Measurements from ENCODE around the gene INPP5F.
A peak's percentile ranks its signal among the peaks of the same experiment; 100 is the strongest.
"Not testable (repeated sequence)": the region's sequence is repeated elsewhere in the genome, so short reads cannot be mapped to it uniquely, and the experiment has no call there.

INPP5F gene

GRCh38 chr10:119705434-119705831 lies 20.4 kb upstream of the INPP5F start:
- no peaks in the 10 kb centered on the region for H3K27me3 ChIP-seq (ENCODE audit: control insufficient read depth, insufficient read depth, low read length)
- TF ChIP-seq CTCF (IDR thresholded peaks at IDR 0.05) = no peak
- H2AFZ ChIP-seq = no peak overlapping the region
- no peaks in the 10 kb centered on the region for H3K36me3 ChIP-seq (ENCODE audit: control insufficient read depth, insufficient read depth, low read length)
- no peak overlapping the region for H3K4me2 ChIP-seq (ENCODE audit: low read length)
- no peaks in the 10 kb centered on the region for H3K79me2 ChIP-seq
- H3K9me3 ChIP-seq (ENCODE audit: control insufficient read depth, low read length) = no peaks in the 10 kb centered on the region
- no peak overlapping the region for H3K9ac ChIP-seq
- H3K4me1 ChIP-seq = no peaks in the 10 kb centered on the region
- H3K4me3 ChIP-seq (ENCODE audit: low read depth, low read length) = no peak overlapping the region
- H3K27ac ChIP-seq = no peak overlapping the region

DNA sequence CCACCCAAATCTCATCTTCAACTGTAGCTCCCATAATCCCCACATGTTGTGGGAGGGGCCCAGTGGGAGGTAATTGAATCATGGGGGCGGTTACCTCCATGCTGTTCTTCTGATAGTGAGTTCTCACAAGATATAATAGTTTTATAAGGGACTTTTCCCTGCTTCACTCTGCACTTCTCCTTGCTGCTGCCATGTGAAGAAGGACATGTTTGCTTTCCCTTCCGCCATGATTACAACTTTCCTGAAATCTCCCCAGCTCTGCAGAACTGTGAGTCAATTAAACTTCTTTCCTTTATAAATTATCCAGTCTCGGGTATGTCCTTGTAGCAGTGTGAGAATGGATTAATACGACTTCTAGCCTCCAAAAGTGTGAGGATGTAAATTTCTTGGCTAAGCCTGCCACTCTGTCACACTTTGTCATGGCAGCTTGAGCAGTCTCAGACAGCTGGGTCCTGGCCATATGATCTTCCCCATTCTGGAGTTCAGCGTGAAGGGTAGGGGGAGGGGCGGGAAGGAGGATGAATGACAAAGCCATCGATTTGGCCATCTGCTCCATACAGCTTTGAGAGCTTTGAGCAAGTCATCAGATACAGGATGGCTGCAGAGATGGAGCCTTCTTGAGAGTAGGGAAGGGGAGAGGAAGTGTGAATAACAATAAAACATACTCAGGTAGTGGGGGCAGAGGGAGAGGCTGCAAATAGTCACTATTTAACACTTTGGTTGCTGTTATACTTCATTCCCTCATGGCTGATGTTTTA lies 19.1 kb upstream of the INPP5F start:
- no peaks in the 10 kb centered on the region for H3K36me3 ChIP-seq (ENCODE audit: control insufficient read depth, insufficient read depth, low read length)
- no peak overlapping the region for H3K4me3 ChIP-seq (ENCODE audit: low read depth, low read length)
- H2AFZ ChIP-seq = no peak overlapping the region
- H3K9me3 ChIP-seq (ENCODE audit: control insufficient read depth, low read length) = no peaks in the 10 kb centered on the region
- H3K9ac ChIP-seq = no peak overlapping the region
- no peaks in the 10 kb centered on the region for H3K79me2 ChIP-seq
- no peak overlapping the region for H3K27ac ChIP-seq
- TF ChIP-seq CTCF (IDR thresholded peaks at IDR 0.05) = no peak
- H3K27me3 ChIP-seq (ENCODE audit: control insufficient read depth, insufficient read depth, low read length) = no peaks in the 10 kb centered on the region
- no peak overlapping the region for H3K4me2 ChIP-seq (ENCODE audit: low read length)
- no peaks in the 10 kb centered on the region for H3K4me1 ChIP-seq

GRCh38 chr10:119707331-119707730 lies 18.5 kb upstream of the INPP5F start:
- not testable (repeated sequence) for H3K27ac ChIP-seq; H3K4me3 ChIP-seq (ENCODE audit: low read depth, low read length); H3K36me3 ChIP-seq (ENCODE audit: control insufficient read depth, insufficient read depth, low read length); H3K9ac ChIP-seq; H3K4me1 ChIP-seq; H3K27me3 ChIP-seq (ENCODE audit: control insufficient read depth, insufficient read depth, low read length); H2AFZ ChIP-seq; H3K79me2 ChIP-seq; H3K9me3 ChIP-seq (ENCODE audit: control insufficient read depth, low read length); H3K4me2 ChIP-seq (ENCODE audit: low read length)

GRCh38 chr10:119710935-119711334 lies 14.9 kb upstream of the INPP5F start:
- H3K9ac ChIP-seq; H3K79me2 ChIP-seq; H3K4me1 ChIP-seq; H3K27me3 ChIP-seq (ENCODE audit: control insufficient read depth, insufficient read depth, low read length); H3K9me3 ChIP-seq (ENCODE audit: control insufficient read depth, low read length); H3K27ac ChIP-seq; H3K36me3 ChIP-seq (ENCODE audit: control insufficient read depth, insufficient read depth, low read length); H3K4me3 ChIP-seq (ENCODE audit: low read depth, low read length); H2AFZ ChIP-seq; H3K4me2 ChIP-seq (ENCODE audit: low read length): not testable (repeated sequence)

DNA sequence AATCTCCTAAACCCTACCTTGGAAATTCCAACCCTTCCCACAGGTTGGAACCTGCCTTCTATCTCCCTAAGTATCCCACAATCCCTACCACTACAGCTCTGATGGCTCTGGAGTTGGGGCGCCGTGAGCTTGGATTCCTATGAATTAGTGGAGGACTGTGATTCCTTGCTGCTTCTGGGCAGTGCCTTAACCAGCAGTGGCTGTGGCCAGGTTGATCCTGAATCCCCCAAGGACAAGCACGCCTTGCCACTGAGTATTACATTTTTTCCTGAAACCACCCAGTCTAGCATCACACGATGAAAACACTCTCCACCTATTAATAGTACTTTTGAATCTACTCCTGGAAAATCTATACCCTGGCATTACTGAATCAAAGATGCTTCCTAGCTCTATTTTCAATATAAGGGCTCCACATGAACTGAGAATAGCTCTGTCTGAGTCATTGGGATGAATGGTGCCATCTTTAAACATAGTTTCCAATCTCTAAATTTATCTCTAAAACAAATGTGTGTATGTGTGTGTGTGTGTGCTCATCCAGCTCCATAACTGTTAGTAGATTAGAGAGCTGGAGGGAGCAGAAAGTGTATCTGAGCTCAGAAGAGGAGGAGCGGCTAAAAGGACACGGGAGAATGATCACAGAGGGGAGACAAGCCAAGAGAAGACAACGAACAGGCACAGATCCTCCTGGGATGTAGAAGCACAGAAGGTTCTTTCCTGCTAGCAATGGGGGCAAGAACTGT lies 11.9 kb upstream of the INPP5F start:
- H2AFZ ChIP-seq = peak overlapping the region; percentile 54
- no peak overlapping the region for H3K9ac ChIP-seq
- no peaks in the 10 kb centered on the region for H3K79me2 ChIP-seq
- no peaks in the 10 kb centered on the region for H3K9me3 ChIP-seq (ENCODE audit: control insufficient read depth, low read length)
- H3K27me3 ChIP-seq (ENCODE audit: control insufficient read depth, insufficient read depth, low read length) = no peaks in the 10 kb centered on the region
- no peaks in the 10 kb centered on the region for H3K36me3 ChIP-seq (ENCODE audit: control insufficient read depth, insufficient read depth, low read length)
- H3K4me3 ChIP-seq (ENCODE audit: low read depth, low read length) = no peak overlapping the region
- peaks cover 6% of the 10 kb centered on the region for H3K4me1 ChIP-seq
- H3K27ac ChIP-seq = no peak overlapping the region
- no peak for TF ChIP-seq CTCF (IDR thresholded peaks at IDR 0.05)
- no peak overlapping the region for H3K4me2 ChIP-seq (ENCODE audit: low read length)
